ENCODE measurements around the gene POLR1C.

DNA sequence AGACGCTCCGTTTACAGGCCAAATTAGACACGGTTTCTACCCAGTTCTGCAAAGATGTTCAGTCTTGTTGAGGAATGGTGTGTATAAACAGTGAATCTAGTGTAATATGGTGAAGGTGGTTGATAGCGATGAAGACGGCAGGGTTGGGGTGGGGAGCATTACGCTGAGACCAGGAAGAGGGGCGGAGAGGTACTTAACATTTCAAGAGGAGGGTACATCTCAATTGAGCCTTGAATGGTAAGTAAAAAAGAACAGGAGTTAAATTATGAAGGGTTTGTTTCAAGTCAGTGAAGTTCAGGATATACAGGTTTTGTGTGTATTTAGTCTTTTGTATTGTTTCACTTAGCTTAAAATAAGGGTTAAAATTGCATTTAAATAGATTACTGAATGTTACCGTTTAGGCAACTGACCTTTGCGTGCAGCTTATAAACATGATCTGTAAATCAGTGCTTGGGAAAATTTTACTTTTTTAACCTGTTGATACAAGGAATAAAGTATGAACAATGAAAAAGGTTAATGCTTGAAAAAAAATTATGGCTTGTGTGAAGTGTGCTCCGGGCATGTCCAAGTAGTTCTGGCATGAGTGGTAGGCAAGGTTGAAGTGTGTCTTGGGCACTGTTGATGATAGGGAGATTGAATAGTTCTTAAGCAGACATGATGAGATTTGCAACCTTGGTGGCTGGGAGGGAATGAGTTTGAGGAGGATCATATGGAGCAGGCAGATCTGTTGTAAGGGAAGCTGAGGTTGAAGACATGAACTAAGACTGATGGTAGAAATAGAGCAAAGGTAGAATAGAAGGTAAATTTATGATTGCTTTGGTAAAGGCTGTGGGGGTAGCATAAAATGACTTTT, 842 bp downstream of the POLR1C start:
- TF ChIP-seq, protein P1, sequence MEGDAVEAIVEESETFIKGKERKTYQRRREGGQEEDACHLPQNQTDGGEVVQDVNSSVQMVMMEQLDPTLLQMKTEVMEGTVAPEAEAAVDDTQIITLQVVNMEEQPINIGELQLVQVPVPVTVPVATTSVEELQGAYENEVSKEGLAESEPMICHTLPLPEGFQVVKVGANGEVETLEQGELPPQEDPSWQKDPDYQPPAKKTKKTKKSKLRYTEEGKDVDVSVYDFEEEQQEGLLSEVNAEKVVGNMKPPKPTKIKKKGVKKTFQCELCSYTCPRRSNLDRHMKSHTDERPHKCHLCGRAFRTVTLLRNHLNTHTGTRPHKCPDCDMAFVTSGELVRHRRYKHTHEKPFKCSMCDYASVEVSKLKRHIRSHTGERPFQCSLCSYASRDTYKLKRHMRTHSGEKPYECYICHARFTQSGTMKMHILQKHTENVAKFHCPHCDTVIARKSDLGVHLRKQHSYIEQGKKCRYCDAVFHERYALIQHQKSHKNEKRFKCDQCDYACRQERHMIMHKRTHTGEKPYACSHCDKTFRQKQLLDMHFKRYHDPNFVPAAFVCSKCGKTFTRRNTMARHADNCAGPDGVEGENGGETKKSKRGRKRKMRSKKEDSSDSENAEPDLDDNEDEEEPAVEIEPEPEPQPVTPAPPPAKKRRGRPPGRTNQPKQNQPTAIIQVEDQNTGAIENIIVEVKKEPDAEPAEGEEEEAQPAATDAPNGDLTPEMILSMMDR (IDR thresholded peaks at IDR 0.05), result no peak
- TF ChIP-seq POLR2A (IDR thresholded peaks at IDR 0.05), result no peak
